ENCODE measurements around the gene PCCA. TPM values are rescaled to one million over a fixed set of nuclear protein-coding genes. Genes with fewer than 3 reads are reported as not detected.

PCCA gene
- total and polyA plus RNA-seq, 2 of the 13 experiments (the other 11 are each of a cell fraction or from before 2014, with no cell fraction given) = 15.0 to 32.2 TPM

- H3K9ac ChIP-seq (ENCODE audit: insufficient read depth, low read depth, low read length) = no peak overlapping the region
- no TSS peak for BruUV-seq (replicated peaks)
Measured at GRCh38 chr13:100480676-100481075, 391.8 kb downstream of the PCCA start.

More at GRCh38 chr13:100480676-100481075, 391.8 kb downstream of the PCCA start:
- Histone ChIP-seq H3K27ac (ENCODE audit: extremely low read length, insufficient read depth, low read length) (no peak overlapping the region), H3K9me3 (ENCODE audit: low read length) (no peaks in the 10 kb centered on the region), H3K27me3 (ENCODE audit: control insufficient read depth in 1 of 2, insufficient read depth in 2 of 2, low read length in 2 of 2) (no peaks in the 10 kb centered on the region), H4K20me1 (ENCODE audit: insufficient read depth, low read length) (no peaks in the 10 kb centered on the region), H3K79me2 (ENCODE audit: insufficient read depth, low read length) (no peaks in the 10 kb centered on the region), H3K4me2 (ENCODE audit: low read depth, low read length) (no peak overlapping the region), H2AFZ (ENCODE audit: low read length) (no peak overlapping the region), H3K4me1 (ENCODE audit: insufficient read depth, low read length) (no peaks in the 10 kb centered on the region), H3K36me3 (replicated peaks in 1 of 2; ENCODE audit: control insufficient read depth in 1 of 2, insufficient read depth in 2 of 2, low read length in 2 of 2) (no peaks in the 10 kb centered on the region), H3K4me3 (replicated peaks in 1 of 3; ENCODE audit: insufficient read depth in 1 of 3, low read depth in 2 of 3, low read length in 3 of 3) (no peak overlapping the region)
- in situ Hi-C loops (cut with HindIII; ENCODE audit: extremely low pct_ligation_motif_present, low pct_unique_long_range_greater_than_20kb) (no loop called here), intact Hi-C loops (cut with micrococcal nuclease; ENCODE audit: unreplicated experiment) (no loop called here)
- TF ChIP-seq ZFP36L2 (CRISPR knock-in tag; IDR thresholded peaks at IDR 0.05) (no peak), HINFP (CRISPR knock-in tag; IDR thresholded peaks at IDR 0.05; ENCODE audit: low read depth) (no peak), HOXA9 (CRISPR knock-in tag; IDR thresholded peaks at IDR 0.05; ENCODE audit: borderline replicate concordance) (no peak), CCDC6 (CRISPR knock-in tag; IDR thresholded peaks at IDR 0.05) (no peak), RBM39 (IDR thresholded peaks at IDR 0.05; ENCODE audit: low read depth, low read length, poor library complexity, severe bottlenecking) (no peak), CREM (IDR thresholded peaks at IDR 0.05) (no peak), CREM (CRISPR knock-in tag; IDR thresholded peaks at IDR 0.05) (no peak), ZNF224 (CRISPR knock-in tag; IDR thresholded peaks at IDR 0.05) (no peak), ETV5 (CRISPR knock-in tag; IDR thresholded peaks at IDR 0.05; ENCODE audit: borderline replicate concordance) (no peak), NONO (IDR thresholded peaks at IDR 0.05) (no peak), NONO (CRISPR knock-in tag; conservative IDR thresholded peaks at IDR 0.05) (no peak), RERE (CRISPR knock-in tag; IDR thresholded peaks at IDR 0.05; ENCODE audit: low read depth) (no peak), ZNF639 (CRISPR knock-in tag; conservative IDR thresholded peaks at IDR 0.05) (no peak), PHB2 (IDR thresholded peaks at IDR 0.05; ENCODE audit: partially characterized antibody) (no peak), ZNF121 (CRISPR knock-in tag; IDR thresholded peaks at IDR 0.05) (no peak)
- ChIA-PET POLR2A (no interaction called here), CTCF (ENCODE audit: low intra/inter-chr PET ratio, low total read pairs) (no interaction called here)
- FAIRE-seq (no peak), ATAC-seq (no peak), DNase-seq (ENCODE audit: low spot score) (no peak)
- 96% methylated on average over 9 of the region's 9 CpGs for WGBS (ENCODE audit: low lambda C conversion rate)
